IMR-90 (cell line): ENCODE measurements around the gene SLAMF8. TPM values are rescaled to one million over a fixed set of nuclear protein-coding genes. Genes with fewer than 3 reads are reported as not detected.

Source experiments
- ATAC-seq: fragments of 200-7000 bp; cut with Tn5 transposase; 2 replicates; pipeline ENCODE4 v1.9.1; 2020; ENCODE audit warnings: low read depth, mild to moderate bottlenecking, moderate library complexity
- BruUV-seq: library from RNA; stranded (reverse); fragments of 400-500 nt; replicated peaks from 2 replicates; lab custom pipeline; 2021; lab: Mats Ljungman, UMichigan
- CTCF ChIA-PET: fragments of 300-600 bp; formaldehyde crosslinking; extraction: SDS; loops from one replicate; lab custom pipeline; 2021; ENCODE audit warnings: antibody characterized with exemption; lab: Yijun Ruan, JAX
- POLR2A ChIA-PET: fragments of 300-600 bp; sonication (Branson Sonifier 250); formaldehyde crosslinking; loops from one replicate; lab custom pipeline; 2022; ENCODE audit warnings: antibody characterized with exemption; ENCODE audit not compliant: unreplicated experiment; lab: Charles Lee
- DNase-seq: peaks from one replicate; pipeline ENCODE4 v3.0.0; 2013
- H2AFZ ChIP-seq: replicated peaks from 2 replicates; pipeline ENCODE3; 2013; ENCODE audit warnings: low read length, mild to moderate bottlenecking; ENCODE audit not compliant: poor library complexity
- H2AK5ac ChIP-seq: 2 replicates; pipeline ENCODE4 v1.6.1; 2013; ENCODE audit warnings: low read depth, low read length, inconsistent platforms
- H2AK9ac ChIP-seq: replicated peaks from 2 replicates; pipeline ENCODE3; 2013; ENCODE audit warnings: mild to moderate bottlenecking, low read depth, low read length, moderate library complexity; ENCODE audit not compliant: poor library complexity
- H2BK120ac ChIP-seq: 2 replicates; pipeline ENCODE4 v1.6.1; 2013; ENCODE audit warnings: low read depth, low read length, inconsistent platforms
- H2BK15ac ChIP-seq: 3 replicates; pipeline ENCODE4 v1.6.1; 2013; ENCODE audit warnings: low read depth, low read length, inconsistent platforms
- H2BK20ac ChIP-seq: 2 replicates; pipeline ENCODE4 v1.6.1; 2013; ENCODE audit warnings: low read depth, mild to moderate bottlenecking, inconsistent platforms, low read length, moderate library complexity
- H2BK5ac ChIP-seq: 2 replicates; pipeline ENCODE4 v1.6.1; 2013; ENCODE audit warnings: mild to moderate bottlenecking, low read depth, low read length, inconsistent platforms; ENCODE audit not compliant: poor library complexity, severe bottlenecking
- H3K14ac ChIP-seq: replicated peaks from 2 replicates; pipeline ENCODE4 v1.6.1; 2013; ENCODE audit warnings: low read depth, low read length, inconsistent platforms
- H3K18ac ChIP-seq: 2 replicates; pipeline ENCODE4 v1.6.1; 2013; ENCODE audit warnings: low read depth, low read length, control low read depth
- H3K23ac ChIP-seq: 2 replicates; pipeline ENCODE4 v1.6.1; 2013; ENCODE audit warnings: low read depth, low read length, inconsistent platforms
- H3K27ac ChIP-seq: 2 replicates; pipeline ENCODE4 v1.5.1; 2013; ENCODE audit warnings: mild to moderate bottlenecking, control low read depth, low read length; ENCODE audit not compliant: insufficient read depth
- H3K27me3 ChIP-seq: 2 replicates; pipeline ENCODE4 v1.6.1; 2013; ENCODE audit warnings: low read length; ENCODE audit not compliant: control insufficient read depth, insufficient read depth
- H3K36me3 ChIP-seq: 2 replicates; pipeline ENCODE4 v1.6.1; 2013; ENCODE audit warnings: low read length, mixed read lengths; ENCODE audit not compliant: control insufficient read depth, insufficient read depth
- H3K4ac ChIP-seq: 2 replicates; pipeline ENCODE4 v1.6.1; 2013; ENCODE audit warnings: low read depth, low read length, inconsistent platforms
- H3K4me1 ChIP-seq: 2 replicates; pipeline ENCODE4 v1.6.1; 2013; ENCODE audit warnings: low read length, mixed read lengths; ENCODE audit not compliant: control insufficient read depth, insufficient read depth
- H3K4me2 ChIP-seq: 2 replicates; pipeline ENCODE4 v1.6.1; 2013; ENCODE audit warnings: low read depth, mild to moderate bottlenecking, control low read depth, low read length, moderate library complexity
- H3K4me3 ChIP-seq: 2 replicates; pipeline ENCODE4 v1.5.1; 2013; ENCODE audit warnings: low read depth, mild to moderate bottlenecking, control low read depth, low read length, moderate library complexity; ENCODE audit not compliant: insufficient read depth
- H3K56ac ChIP-seq: 2 replicates; pipeline ENCODE4 v1.6.1; 2013; ENCODE audit warnings: low read length, inconsistent platforms; ENCODE audit not compliant: insufficient read depth; ENCODE audit errors: extremely low read depth
- H3K79me1 ChIP-seq, 2 experiments: 2 replicates each; pipeline ENCODE4 v1.6.1; 2013; ENCODE audit warnings: low read length in 2 of 2, inconsistent platforms in 1 of 2, low read depth in 1 of 2
- H3K9ac ChIP-seq: 2 replicates; pipeline ENCODE4 v1.6.1; 2013; ENCODE audit warnings: low read depth, low read length, control low read depth
- H3K9me1 ChIP-seq: 2 replicates; pipeline ENCODE4 v1.6.1; 2013; ENCODE audit warnings: low read length, inconsistent platforms; ENCODE audit not compliant: insufficient read depth
- H3K9me3 ChIP-seq: 2 replicates; pipeline ENCODE4 v1.6.1; 2013; ENCODE audit warnings: low read length; ENCODE audit not compliant: control insufficient read depth, insufficient read depth
- H4K20me1 ChIP-seq: 2 replicates; pipeline ENCODE4 v1.6.1; 2013; ENCODE audit warnings: low read length, inconsistent platforms; ENCODE audit not compliant: insufficient read depth
- H4K5ac ChIP-seq: 2 replicates; pipeline ENCODE4 v1.6.1; 2013; ENCODE audit warnings: mild to moderate bottlenecking, low read depth, low read length, control low read depth
- H4K8ac ChIP-seq, 2 experiments: 2 replicates each; pipeline ENCODE4 v1.6.1; 2013; ENCODE audit warnings: low read depth in 2 of 2, low read length in 2 of 2, control low read depth in 1 of 2, inconsistent platforms in 1 of 2
- H4K91ac ChIP-seq: 2 replicates; pipeline ENCODE4 v1.6.1; 2013; ENCODE audit warnings: low read depth, low read length, inconsistent platforms; ENCODE audit not compliant: insufficient read depth
- BHLHE40 ChIP-seq: fragments of 150-350 bp; IDR thresholded peaks from 2 replicates; pipeline ENCODE4 v1.6.1; 2016; ENCODE audit warnings: mild to moderate bottlenecking, low read depth, low read length
- CEBPB ChIP-seq: IDR thresholded peaks from 2 replicates; pipeline ENCODE4 v1.6.1; 2012; ENCODE audit warnings: low read depth, low read length, improper control_type of control experiment
- CHD1 ChIP-seq: IDR thresholded peaks from 2 replicates; pipeline ENCODE4 v1.6.1; 2012; ENCODE audit warnings: low read depth, low read length, improper control_type of control experiment
- CTCF ChIP-seq: conservative IDR thresholded peaks from 2 replicates; pipeline ENCODE4 v1.5.1; 2012; ENCODE audit warnings: mild to moderate bottlenecking, low read depth, low read length, improper control_type of control experiment
- FOS ChIP-seq: fragments of 150-350 bp; IDR thresholded peaks from 2 replicates; pipeline ENCODE4 v1.6.1; 2016; ENCODE audit warnings: low read depth, low read length
- MAFK ChIP-seq: IDR thresholded peaks from 2 replicates; pipeline ENCODE4 v1.6.1; 2012; ENCODE audit warnings: low read depth, low read length, improper control_type of control experiment
- MAZ ChIP-seq: IDR thresholded peaks from 2 replicates; pipeline ENCODE4 v1.6.1; 2012; ENCODE audit warnings: low read depth, mild to moderate bottlenecking, low read length, improper control_type of control experiment, moderate library complexity, borderline replicate concordance
- MXI1 ChIP-seq: IDR thresholded peaks from 2 replicates; pipeline ENCODE4 v1.6.1; 2012; ENCODE audit warnings: low read depth, mild to moderate bottlenecking, low read length, moderate library complexity, borderline replicate concordance
- NFE2L2 ChIP-seq: fragments of 150-350 bp; IDR thresholded peaks from 2 replicates; pipeline ENCODE4 v1.6.1; 2016; ENCODE audit warnings: low read depth, mild to moderate bottlenecking, low read length
- RAD21 ChIP-seq: IDR thresholded peaks from 2 replicates; pipeline ENCODE4 v1.6.1; 2012; ENCODE audit warnings: low read length, improper control_type of control experiment
- RCOR1 ChIP-seq: IDR thresholded peaks from 2 replicates; pipeline ENCODE4 v1.6.1; 2012; ENCODE audit warnings: mild to moderate bottlenecking, low read length, improper control_type of control experiment; ENCODE audit not compliant: insufficient replicate concordance
- RFX5 ChIP-seq: IDR thresholded peaks from 2 replicates; pipeline ENCODE4 v1.8.0; 2012; ENCODE audit warnings: low read depth, mild to moderate bottlenecking, low read length, moderate library complexity
- SMC3 ChIP-seq: fragments of 150-350 bp; IDR thresholded peaks from 2 replicates; pipeline ENCODE4 v1.6.1; 2016; ENCODE audit warnings: low read depth, mild to moderate bottlenecking, antibody characterized with exemption, low read length, moderate library complexity
- USF2 ChIP-seq: fragments of 150-350 bp; IDR thresholded peaks from 2 replicates; pipeline ENCODE4 v1.6.1; 2017; ENCODE audit warnings: mild to moderate bottlenecking, antibody characterized with exemption, low read length, low read depth
- WGBS, 2 experiments: methylation state at CpG; one replicate each; pipeline versions ENCODE4 v1.1.5 to v1.1.7; 2013; ENCODE audit warnings: missing lambda C conversion rate in 2 of 2; ENCODE audit not compliant: insufficient read length in 1 of 2; ENCODE audit errors: extremely low coverage in 2 of 2; 5-methylcytosine and 5-hydroxymethylcytosine counted together
- dilution Hi-C: fragments of 300-500 bp; cut with HindIII; formaldehyde crosslinking; loops from one replicate; pipeline ENCODE4 v1.14.3; 2018; ENCODE audit warnings: low sequenced_read_pairs; ENCODE audit not compliant: unreplicated experiment
- in situ Hi-C: fragments of 300-500 bp; cut with MboI; formaldehyde crosslinking; loops from 3 replicates; pipeline ENCODE4 v1.14.3; 2019; ENCODE audit warnings: low sequenced_read_pairs, inconsistent platforms, mixed read lengths
- intact Hi-C: fragments of 100-400 bp; cut with micrococcal nuclease; formaldehyde crosslinking; loops from 2 replicates; pipeline ENCODE4 v1.10.0; 2022
- polyA plus RNA-seq, 3 experiments: library from polyadenylated mRNA; depleted of rRNA; stranded (reverse); fragments of >200 nt; gene quantifications; 2 replicates each; pipeline ENCODE4 v1.2.3, GENCODE V29; 2012; ENCODE audit warnings: low replicate concordance in 1 of 3
- total RNA-seq: library from RNA; depleted of rRNA; stranded (reverse); fragments of >200 nt; gene quantifications from 2 replicates; pipeline ENCODE4 v1.2.3, GENCODE V29; 2012

Gene SLAMF8
- total and polyA plus RNA-seq, 2 of the 4 experiments (the other 2 are of a cell fraction), result 0.07 TPM; not detected in 1

GRCh38 chr1:159869607-159870006 is 42.9 kb downstream of the SLAMF8 start:
- Histone ChIP-seq H2AK9ac (peak overlapping the region; percentile 92), H2BK20ac (no peak overlapping the region; the same call in 1 of the 2 replicates), H3K27ac (no peak overlapping the region), H3K4me3 (no peak overlapping the region), H3K9me1 (no peaks in the 10 kb centered on the region), H2AFZ (peak overlapping the region; percentile 79), H2BK120ac (no peak overlapping the region), H3K4ac (peak overlapping the region; percentile 66; the same call in 1 of the 2 replicates), H3K9me3 (no peaks in the 10 kb centered on the region), H2BK5ac (no peak overlapping the region), H3K56ac (no peak overlapping the region), H3K4me2 (no peak overlapping the region), H3K79me1 (no peaks in the 10 kb centered on the region), H4K20me1 (no peaks in the 10 kb centered on the region), H3K18ac (peak overlapping the region; percentile 64; the same call in 1 of the 2 replicates), H3K23ac (no peak overlapping the region; the same call in 1 of the 2 replicates), H2BK15ac (no peak overlapping the region), H3K14ac (no peak overlapping the region), H4K91ac (no peak overlapping the region), H3K4me1 (peaks cover 8% of the 10 kb centered on the region), H3K9ac (no peak overlapping the region), H2AK5ac (peak overlapping the region; percentile 0; the same call in 1 of the 2 replicates), H4K8ac (no peak overlapping the region; a peak in 1 of 4 replicates), H4K5ac (peak overlapping the region; percentile 43; the same call in 1 of the 2 replicates), H3K27me3 (no peaks in the 10 kb centered on the region), H3K36me3 (no peaks in the 10 kb centered on the region)
- ChIA-PET POLR2A (no interaction called here), CTCF (no interaction called here)
- DNase-seq, result no peak
- no TSS peak for BruUV-seq
- WGBS, 2 experiments, result no CpG with 5 or more reads among the region's 1 CpG
- intact Hi-C loops (no loop called here), dilution Hi-C loops (no loop called here), in situ Hi-C loops (no loop called here)
- no peak for ATAC-seq
- TF ChIP-seq USF2 (no peak), BHLHE40 (no peak), RAD21 (no peak), CTCF (no peak), MAFK (no peak), CHD1 (no peak), RFX5 (no peak), SMC3 (no peak), NFE2L2 (no peak), MAZ (no peak), CEBPB (no peak), FOS (no peak), RCOR1 (no peak), MXI1 (no peak)
